K562 (cell line): Measurements from ENCODE around the gene ENHO. TPM values are rescaled to one million over a fixed set of nuclear protein-coding genes. Genes with fewer than 3 reads are reported as not detected.

Experiments
- ATAC-seq: fragments of 200-7000 bp; cut with Tn5 transposase; 3 replicates; pipeline ENCODE4 v1.9.1; 2020; ENCODE audit warnings: moderate library complexity
- BruUV-seq: library from RNA; stranded (reverse); fragments of 400-500 nt; replicated peaks from 2 replicates; lab custom pipeline; 2021; lab: Mats Ljungman, UMichigan
- CTCF ChIA-PET: fragments of 300-600 bp; formaldehyde crosslinking; extraction: SDS; loops from one replicate; lab custom pipeline; 2021; ENCODE audit warnings: low intra/inter-chr PET ratio; lab: Yijun Ruan, JAX
- POLR2A ChIA-PET: fragments of 300-600, 350-650 bp; sonication (Branson Sonifier 250); formaldehyde crosslinking; extraction: SDS; loops from one replicate; lab custom pipeline; 2021; ENCODE audit warnings: antibody characterized with exemption, inconsistent platforms; lab: Yijun Ruan, JAX
- DNase-seq, 4 experiments: peaks; one replicate each; pipeline versions ENCODE4 v3.0.0 to v3.0.0-alpha.2; 2011 to 2018; ENCODE audit warnings: low spot score in 3 of 4, mixed read lengths in 3 of 4; ENCODE audit errors: extremely low read depth in 1 of 4
- FAIRE-seq: peaks from 2 replicates; lab custom pipeline; 2011; peaks lifted over from hg19 to GRCh38; lab: Jason Lieb, UNC
- H2AFZ ChIP-seq: 2 replicates; pipeline ENCODE4 v1.6.0; 2011; ENCODE audit warnings: low read depth, low read length, control low read depth, inconsistent platforms
- H3K27ac ChIP-seq: fragments of 200-600 bp; 3 replicates; pipeline ENCODE4 v1.8.0; 2011; ENCODE audit warnings: low read depth, mild to moderate bottlenecking, control low read depth, inconsistent platforms, low read length, moderate library complexity, mixed read lengths; ENCODE audit errors: extremely low read depth
- H3K27me3 ChIP-seq, 2 experiments: fragments of 300-600 bp in 1 of 2; 2 replicates in 1 of 2; 3 replicates in 1 of 2; pipeline versions ENCODE4 v1.6.0 to v1.8.0; 2011; ENCODE audit warnings: inconsistent platforms in 2 of 2, low read length in 2 of 2, mild to moderate bottlenecking in 1 of 2, mixed read lengths in 1 of 2, moderate library complexity in 1 of 2; ENCODE audit not compliant: control insufficient read depth in 2 of 2, insufficient read depth in 2 of 2
- H3K36me3 ChIP-seq: fragments of 300-600 bp; 3 replicates; pipeline ENCODE4 v1.8.0; 2011; ENCODE audit warnings: mild to moderate bottlenecking, low read length, inconsistent platforms; ENCODE audit not compliant: control insufficient read depth, insufficient read depth
- H3K4me1 ChIP-seq, 2 experiments: fragments of 200-600 bp in 1 of 2; replicated peaks in 1 of 2; 2 replicates in 1 of 2; 3 replicates in 1 of 2; pipeline versions ENCODE4 v1.5.1 to v1.8.0; 2011; ENCODE audit warnings: inconsistent platforms in 2 of 2, low read length in 2 of 2, mild to moderate bottlenecking in 1 of 2, mixed read lengths in 1 of 2, moderate library complexity in 1 of 2; ENCODE audit not compliant: control insufficient read depth in 2 of 2, insufficient read depth in 2 of 2
- H3K4me2 ChIP-seq: 2 replicates; pipeline ENCODE4 v1.6.1; 2011; ENCODE audit warnings: low read length, control low read depth, inconsistent platforms, mixed read lengths; ENCODE audit not compliant: insufficient read depth
- H3K4me3 ChIP-seq: fragments of 200-600 bp; sonication (generic), shearing (Covaris generic); 2 replicates; pipeline ENCODE4 v1.5.1; 2016; ENCODE audit warnings: control low read depth, inconsistent platforms
- H3K79me2 ChIP-seq: fragments of 200-600 bp; 3 replicates; pipeline ENCODE4 v1.8.0; 2011; ENCODE audit warnings: low read length, inconsistent platforms; ENCODE audit not compliant: control insufficient read depth, insufficient read depth
- H3K9ac ChIP-seq, 2 experiments: 2 replicates each; pipeline versions ENCODE4 v1.6.0 to v1.6.1; 2011; ENCODE audit warnings: low read depth in 2 of 2, low read length in 2 of 2, control low read depth in 1 of 2, inconsistent platforms in 1 of 2, mild to moderate bottlenecking in 1 of 2, mixed read lengths in 1 of 2; ENCODE audit not compliant: insufficient read depth in 1 of 2
- H3K9me1 ChIP-seq: one replicate; pipeline ENCODE4 v1.6.0; 2011; ENCODE audit warnings: inconsistent platforms, mild to moderate bottlenecking, low read length, moderate library complexity; ENCODE audit not compliant: control insufficient read depth, insufficient read depth
- H3K9me3 ChIP-seq: replicated peaks from 2 replicates; pipeline ENCODE4 v1.5.1; 2011; ENCODE audit warnings: low read depth, low read length, inconsistent platforms; ENCODE audit not compliant: control insufficient read depth, insufficient read depth
- H4K20me1 ChIP-seq: replicated peaks from 2 replicates; pipeline ENCODE4 v1.6.1; 2011; ENCODE audit warnings: low read length, inconsistent platforms, mixed read lengths; ENCODE audit not compliant: control insufficient read depth, insufficient read depth
- MCM3 ChIP-seq: fragments of 450-650 bp; IDR thresholded peaks from 2 replicates; pipeline ENCODE4 v1.6.1; 2016
- ZNF830 ChIP-seq: fragments of 250-450 bp; sonication (Bioruptor Pico); IDR thresholded peaks from 2 replicates; pipeline ENCODE4 v1.5.0; 2021; ENCODE audit warnings: mild to moderate bottlenecking
- WGBS: fragments of 100-300 bp; shearing (Covaris generic); methylation state at CpG from one replicate; pipeline ENCODE4 v1.1.6; 2016; ENCODE audit warnings: low coverage, mixed read lengths; ENCODE audit not compliant: insufficient coverage; ENCODE audit errors: missing lambda C conversion rate; 5-methylcytosine and 5-hydroxymethylcytosine counted together
- in situ Hi-C: fragments of 300-500 bp; cut with MboI; formaldehyde crosslinking; loops from 4 replicates; pipeline ENCODE4 v1.15.0; 2018; ENCODE audit warnings: inconsistent platforms, mixed read lengths
- intact Hi-C: fragments of 100-400 bp; cut with micrococcal nuclease; formaldehyde crosslinking; loops from 2 replicates; pipeline ENCODE4 v1.14.2; 2022
- polyA plus RNA-seq, 8 experiments: library from polyadenylated mRNA; depleted of rRNA in 4 of 8; stranded (reverse) in 5 of 8; unstranded in 3 of 8; fragments of >200 nt; fragmentation: Nextera tagmentation in 2 of 8; fragmentation: Illumina TruSeq in 1 of 8; extraction: Ambion mirVana in 2 of 8; extraction: Trizol in 1 of 8; gene quantifications; 2 replicates each; pipeline versions ENCODE4 v1.2.1 to v1.2.3, GENCODE V29; 2011 to 2014; ENCODE audit warnings: inconsistent platforms in 1 of 8, missing spikeins in 1 of 8
- total RNA-seq, 7 experiments: library from RNA; depleted of rRNA in 6 of 7; stranded (reverse); fragments of >200 nt in 6 of 7; fragmentation: Illumina TruSeq in 2 of 7; extraction: Trizol in 2 of 7; gene quantifications; 2 replicates each; pipeline versions ENCODE4 v1.2.1 to v1.2.3, GENCODE V29; 2011 to 2021; ENCODE audit warnings: low replicate concordance in 1 of 7
- TF ChIP-seq, protein P1 (sequence below): sonication (generic); formaldehyde crosslinking; IDR thresholded peaks from 2 replicates; pipeline ENCODE4 v1.9.0; 2022; ENCODE audit warnings: mild to moderate bottlenecking, missing genetic modification reagents

ENHO gene
- total and polyA plus RNA-seq, 9 of the 15 experiments (the other 6 are each of a cell fraction or from before 2014, with no cell fraction given): 0.24 TPM; not detected in 8

DNA sequence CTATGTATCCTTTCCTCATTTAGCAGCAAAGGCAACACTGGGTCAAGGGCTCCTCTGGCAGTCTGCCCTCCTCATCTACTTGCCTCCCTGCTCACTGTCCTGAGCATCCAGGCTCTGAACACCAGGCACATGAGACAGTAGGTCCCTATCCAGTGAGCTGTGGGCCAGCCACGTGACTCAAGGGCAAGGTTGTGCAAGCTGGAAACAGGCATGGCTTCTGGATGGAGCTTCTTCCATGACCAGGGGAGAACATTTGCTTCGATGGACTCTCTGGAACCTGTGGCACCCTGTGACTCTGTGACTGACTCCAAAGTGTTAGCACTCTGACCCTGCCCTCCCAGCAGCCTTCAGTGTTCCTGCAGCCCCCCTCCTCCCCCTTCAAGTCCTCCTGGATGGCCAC is 31.2 kb downstream of the ENHO start:
- no peak overlapping the region for H3K27ac ChIP-seq
- ChIA-PET POLR2A (no interaction called here), CTCF (no interaction called here)
- peaks cover 4% of the 10 kb centered on the region; the same call in 1 of the 2 replicates for H4K20me1 ChIP-seq
- WGBS: 0% methylated on average over 1 of the region's 2 CpGs
- H3K4me3 ChIP-seq: no peak overlapping the region
- FAIRE-seq (no peak), ATAC-seq (no peak), DNase-seq (no peak)
- H3K4me1 ChIP-seq: no peaks in the 10 kb centered on the region
- BruUV-seq: no TSS peak
- no peaks in the 10 kb centered on the region for H3K79me2 ChIP-seq
- H3K27me3 ChIP-seq: peaks cover 0 to 7% of the 10 kb centered on the region in 2 experiments; a peak in 2 of 5 replicates
- H3K9ac ChIP-seq: no peak overlapping the region
- no peaks in the 10 kb centered on the region for H3K9me1 ChIP-seq
- H3K36me3 ChIP-seq: no peaks in the 10 kb centered on the region
- H3K9me3 ChIP-seq: no peaks in the 10 kb centered on the region
- intact Hi-C loops (no loop called here), in situ Hi-C loops (loop anchor here (10.0 kb wide), 1 partner anchor 67 kb away; no protein-coding TSS in a partner anchor)
- no peak for TF ChIP-seq ZNF830 (CRISPR knock-in tag)
- TF ChIP-seq, protein P1, sequence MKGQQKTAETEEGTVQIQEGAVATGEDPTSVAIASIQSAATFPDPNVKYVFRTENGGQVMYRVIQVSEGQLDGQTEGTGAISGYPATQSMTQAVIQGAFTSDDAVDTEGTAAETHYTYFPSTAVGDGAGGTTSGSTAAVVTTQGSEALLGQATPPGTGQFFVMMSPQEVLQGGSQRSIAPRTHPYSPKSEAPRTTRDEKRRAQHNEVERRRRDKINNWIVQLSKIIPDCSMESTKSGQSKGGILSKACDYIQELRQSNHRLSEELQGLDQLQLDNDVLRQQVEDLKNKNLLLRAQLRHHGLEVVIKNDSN (CRISPR knock-in tag): 0 out of 2 replicates have a peak, but pooled peaks have one; percentile 20
- no peak overlapping the region for H2AFZ ChIP-seq
- H3K4me2 ChIP-seq: no peak overlapping the region

DNA sequence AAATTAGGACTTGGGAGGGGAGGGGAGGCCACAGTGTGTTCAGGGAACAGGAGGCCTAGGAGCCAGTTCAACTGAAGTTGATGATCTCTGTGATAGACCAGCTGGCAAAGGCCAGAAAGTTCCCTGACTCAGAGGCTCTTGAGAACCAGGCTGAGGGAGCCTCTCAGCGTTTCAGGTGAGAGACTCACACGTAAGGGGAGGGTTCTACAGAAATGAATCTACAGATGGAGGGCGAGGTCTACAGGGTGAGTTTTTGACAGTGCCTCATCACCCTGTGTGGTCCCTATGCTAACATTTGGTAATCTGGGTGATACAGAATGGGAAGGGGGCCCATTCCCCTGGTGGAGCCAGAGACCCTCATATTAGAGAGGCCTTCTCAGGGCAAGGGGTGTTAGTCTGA is 32.0 kb downstream of the ENHO start:
- H3K36me3 ChIP-seq: no peaks in the 10 kb centered on the region
- H2AFZ ChIP-seq: no peak overlapping the region
- H3K27me3 ChIP-seq: peaks cover 0 to 7% of the 10 kb centered on the region in 2 experiments; a peak in 2 of 5 replicates
- BruUV-seq: no TSS peak
- intact Hi-C loops (no loop called here), in situ Hi-C loops (loop anchor here (10.0 kb wide), 1 partner anchor 66 kb away; no protein-coding TSS in a partner anchor)
- WGBS: 0% methylated on average over 3 of the region's 3 CpGs
- CTCF ChIA-PET: no interaction called here
- H3K4me3 ChIP-seq: no peak overlapping the region
- ATAC-seq: no peak
- POLR2A ChIA-PET: interaction anchor here (0.6 kb wide), 1 partner anchor 24 kb away, joined by 3 read pairs; no protein-coding TSS in a partner anchor
- H3K9me1 ChIP-seq: no peaks in the 10 kb centered on the region
- H3K9me3 ChIP-seq: no peaks in the 10 kb centered on the region
- FAIRE-seq: no peak
- no peak for DNase-seq
- H3K27ac ChIP-seq: no peak overlapping the region
- H3K4me2 ChIP-seq: no peak overlapping the region
- H3K9ac ChIP-seq: no peak overlapping the region
- TF ChIP-seq MCM3: no peak
- peaks cover 3% of the 10 kb centered on the region; the same call in 1 of the 2 replicates for H4K20me1 ChIP-seq
- H3K79me2 ChIP-seq: no peaks in the 10 kb centered on the region
- no peaks in the 10 kb centered on the region for H3K4me1 ChIP-seq
